Mesendoderm (in vitro differentiated cells): ENCODE data around the gene MRPS5. TPM values are rescaled to one million over a fixed set of nuclear protein-coding genes. Genes with fewer than 3 reads are reported as not detected.
A peak's percentile ranks its signal among the peaks of the same experiment; 100 is the strongest.

Experiments used
- DNase-seq: peaks from one replicate; pipeline ENCODE4 v3.0.0; 2013
- H2AK5ac ChIP-seq: 2 replicates; pipeline ENCODE4 v1.6.1; 2013; ENCODE audit warnings: low read length, inconsistent platforms
- H2BK120ac ChIP-seq: 2 replicates; pipeline ENCODE4 v1.6.1; 2013; ENCODE audit warnings: low read depth, mild to moderate bottlenecking, low read length, moderate library complexity, mixed read lengths
- H2BK15ac ChIP-seq: replicated peaks from 2 replicates; pipeline ENCODE4 v1.6.1; 2013; ENCODE audit warnings: low read depth, mild to moderate bottlenecking, moderate library complexity
- H2BK5ac ChIP-seq: 2 replicates; pipeline ENCODE4 v1.6.1; 2013; ENCODE audit warnings: low read length, inconsistent platforms
- H3K18ac ChIP-seq: 2 replicates; pipeline ENCODE4 v1.6.1; 2013; ENCODE audit warnings: mild to moderate bottlenecking, low read length, mixed read lengths
- H3K23ac ChIP-seq: one replicate; pipeline ENCODE4 v1.6.1; 2013; ENCODE audit warnings: low read length
- H3K27ac ChIP-seq: 2 replicates; pipeline ENCODE4 v1.5.1; 2013; ENCODE audit warnings: low read depth, mild to moderate bottlenecking, inconsistent platforms, low read length, moderate library complexity
- H3K27me3 ChIP-seq: 2 replicates; pipeline ENCODE4 v1.6.1; 2013; ENCODE audit warnings: low read length, control low read depth, mild to moderate bottlenecking, inconsistent platforms; ENCODE audit not compliant: insufficient read depth, poor library complexity
- H3K36me3 ChIP-seq: 2 replicates; pipeline ENCODE4 v1.6.1; 2013; ENCODE audit warnings: low read length, inconsistent platforms; ENCODE audit not compliant: control insufficient read depth, insufficient read depth
- H3K4ac ChIP-seq: one replicate; pipeline ENCODE4 v1.6.1; 2013; ENCODE audit warnings: low read depth, mild to moderate bottlenecking, low read length, moderate library complexity
- H3K4me1 ChIP-seq: 2 replicates; pipeline ENCODE4 v1.6.1; 2013; ENCODE audit warnings: low read depth, low read length, inconsistent platforms; ENCODE audit not compliant: control insufficient read depth
- H3K4me2 ChIP-seq: 2 replicates; pipeline ENCODE4 v1.6.1; 2013; ENCODE audit warnings: low read length
- H3K4me3 ChIP-seq: 2 replicates; pipeline ENCODE4 v1.5.1; 2013; ENCODE audit warnings: mild to moderate bottlenecking, low read length
- H3K56ac ChIP-seq: one replicate; pipeline ENCODE4 v1.6.1; 2013; ENCODE audit warnings: low read length
- H3K79me1 ChIP-seq: 2 replicates; pipeline ENCODE4 v1.6.1; 2013; ENCODE audit warnings: low read length, inconsistent platforms
- H3K79me2 ChIP-seq: 2 replicates; pipeline ENCODE4 v1.6.1; 2013; ENCODE audit warnings: mild to moderate bottlenecking, low read length; ENCODE audit not compliant: control insufficient read depth, insufficient read depth
- H3K9ac ChIP-seq: 2 replicates; pipeline ENCODE4 v1.6.1; 2013; ENCODE audit warnings: low read length, inconsistent platforms
- H4K5ac ChIP-seq: one replicate; pipeline ENCODE4 v1.6.1; 2013; ENCODE audit warnings: low read length
- H4K8ac ChIP-seq: one replicate; pipeline ENCODE4 v1.6.1; 2013; ENCODE audit warnings: low read depth, mild to moderate bottlenecking, control low read depth, low read length, moderate library complexity
- WGBS: extraction: QIAGEN DNeasy Blood & Tissue Kit; methylation state at CpG from one replicate; pipeline ENCODE4 v1.1.7; 2013; ENCODE audit warnings: low lambda C conversion rate, missing lambda C conversion rate; ENCODE audit not compliant: insufficient coverage; ENCODE audit errors: extremely low coverage; 5-methylcytosine and 5-hydroxymethylcytosine counted together
- polyA plus RNA-seq, 2 experiments: library from polyadenylated mRNA; stranded (reverse); fragments of 200-250 nt; gene quantifications; one replicate each; pipeline ENCODE4 v1.2.3, GENCODE V29; 2013

MRPS5 gene
- 46.8 TPM for polyA plus RNA-seq (2013, experiment 1 of 2)
- 48.4 TPM for polyA plus RNA-seq (2013, experiment 2 of 2)

DNA sequence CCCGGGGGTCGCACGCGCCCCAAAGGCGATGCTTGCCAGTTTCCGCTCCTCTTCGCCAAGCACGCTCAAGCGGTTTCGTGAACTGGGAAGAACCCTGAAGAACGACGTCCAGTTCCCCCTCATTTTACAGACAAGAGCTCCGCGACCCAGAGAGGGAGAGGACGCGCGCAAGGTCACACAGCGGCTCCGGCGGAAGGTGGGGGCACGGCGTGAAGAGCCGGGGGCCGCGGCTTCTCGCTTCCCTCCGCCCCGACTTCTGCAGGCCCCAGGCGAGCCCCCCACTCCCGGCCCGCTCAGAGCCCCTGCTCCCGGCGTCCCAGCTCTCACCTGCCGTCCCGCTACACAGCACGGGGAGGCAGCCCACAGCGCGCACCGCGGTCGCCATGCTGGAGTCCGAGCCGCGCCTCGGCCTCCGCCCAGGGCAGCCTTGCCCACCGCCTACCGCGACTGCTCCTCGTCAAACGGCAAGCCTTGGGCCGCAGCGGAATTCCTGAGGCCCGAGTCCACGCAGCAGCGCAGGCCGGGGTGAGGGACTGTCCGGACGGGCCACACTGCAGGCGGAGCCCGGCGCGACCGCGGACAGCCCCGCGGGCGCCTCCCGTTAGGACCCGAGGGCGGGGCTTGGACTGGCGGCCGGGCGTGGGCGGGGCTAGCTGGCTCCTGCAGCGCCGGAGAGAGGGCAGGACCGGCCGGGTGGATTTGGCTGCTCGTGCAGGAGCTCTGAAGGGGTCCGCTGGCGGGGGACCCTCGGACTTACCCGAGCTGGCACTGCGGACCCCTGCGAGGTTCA is at the start of gene MRPS5:
Gene MRPS5, minus strand, starts transcription at position 402 of the 790 bp plus-strand sequence. Its CDS starts 17 bp downstream, at position 385.
- Histone ChIP-seq H3K4ac (peak within 1 kb of the TSS; percentile 57), H3K27me3 (no peaks in the 10 kb centered on the region), H3K4me2 (peak within 1 kb of the TSS; percentile 87), H2AK5ac (no peak within 1 kb of the TSS), H3K27ac (no peak within 1 kb of the TSS), H3K9ac (peak within 1 kb of the TSS; percentile 94), H3K36me3 (no peaks in the 10 kb centered on the region), H2BK15ac (no peak within 1 kb of the TSS), H4K8ac (no peak within 1 kb of the TSS), H3K56ac (peak within 1 kb of the TSS; percentile 98), H4K5ac (no peak within 1 kb of the TSS), H3K23ac (peak within 1 kb of the TSS; percentile 95), H3K18ac (no peak within 1 kb of the TSS), H3K79me2 (peaks cover 25% of the 10 kb centered on the region), H3K79me1 (peaks cover 11% of the 10 kb centered on the region), H2BK120ac (no peak within 1 kb of the TSS), H3K4me1 (no peaks in the 10 kb centered on the region), H3K4me3 (peak within 1 kb of the TSS; percentile 99), H2BK5ac (no peak within 1 kb of the TSS)
- WGBS = no CpG with 5 or more reads among the region's 86 CpGs
- peak; percentile 76 for DNase-seq

DNA sequence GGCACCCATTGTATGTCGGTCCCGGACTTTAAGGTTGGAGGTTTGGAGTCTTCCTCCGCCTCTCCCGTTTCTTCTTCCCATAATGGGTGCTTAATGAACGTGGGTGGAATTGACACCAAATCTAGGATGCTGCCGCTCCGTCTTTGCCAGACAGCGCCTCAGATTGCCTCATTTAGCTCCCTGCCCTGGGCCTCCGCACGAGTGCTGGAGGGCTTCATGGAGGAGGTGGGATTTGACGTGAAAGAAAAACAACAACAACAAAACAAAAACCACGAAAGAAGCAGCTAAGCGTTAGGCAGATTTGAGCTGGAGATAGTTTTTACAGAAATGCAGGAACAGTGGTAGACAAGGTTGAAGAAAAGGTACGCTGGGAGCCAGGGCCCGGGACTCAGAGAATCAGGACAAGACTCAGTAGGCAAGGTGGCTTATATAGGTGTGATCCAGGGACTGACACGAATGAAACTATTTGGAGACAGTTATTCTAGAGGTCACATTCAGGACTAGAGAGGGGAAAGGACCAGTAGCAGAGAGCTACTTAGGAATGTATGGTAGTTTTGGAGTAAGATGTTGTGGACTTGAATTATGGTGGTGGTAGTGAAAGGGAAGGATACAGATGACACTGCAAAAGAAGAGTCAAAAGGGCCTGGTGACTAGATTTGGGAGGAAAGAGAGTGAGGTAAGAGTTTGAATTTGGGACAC is 44.6 kb upstream of the MRPS5 start:
- Histone ChIP-seq H4K5ac (no peak overlapping the region), H3K79me1 (peaks cover 7% of the 10 kb centered on the region), H3K27ac (no peak overlapping the region), H4K8ac (no peak overlapping the region), H3K27me3 (no peaks in the 10 kb centered on the region), H3K36me3 (no peaks in the 10 kb centered on the region), H3K4ac (no peak overlapping the region), H3K23ac (peak overlapping the region; percentile 66), H3K9ac (peak overlapping the region; percentile 97), H3K4me2 (peak overlapping the region; percentile 45), H3K18ac (no peak overlapping the region), H2AK5ac (no peak overlapping the region), H2BK5ac (no peak overlapping the region), H3K4me1 (peaks cover 5% of the 10 kb centered on the region), H3K56ac (peak overlapping the region; percentile 99), H2BK15ac (no peak overlapping the region), H2BK120ac (no peak overlapping the region), H3K4me3 (peak overlapping the region; percentile 98), H3K79me2 (no peaks in the 10 kb centered on the region)
- peak; percentile 22 for DNase-seq
- no CpG with 5 or more reads among the region's 16 CpGs for WGBS

DNA sequence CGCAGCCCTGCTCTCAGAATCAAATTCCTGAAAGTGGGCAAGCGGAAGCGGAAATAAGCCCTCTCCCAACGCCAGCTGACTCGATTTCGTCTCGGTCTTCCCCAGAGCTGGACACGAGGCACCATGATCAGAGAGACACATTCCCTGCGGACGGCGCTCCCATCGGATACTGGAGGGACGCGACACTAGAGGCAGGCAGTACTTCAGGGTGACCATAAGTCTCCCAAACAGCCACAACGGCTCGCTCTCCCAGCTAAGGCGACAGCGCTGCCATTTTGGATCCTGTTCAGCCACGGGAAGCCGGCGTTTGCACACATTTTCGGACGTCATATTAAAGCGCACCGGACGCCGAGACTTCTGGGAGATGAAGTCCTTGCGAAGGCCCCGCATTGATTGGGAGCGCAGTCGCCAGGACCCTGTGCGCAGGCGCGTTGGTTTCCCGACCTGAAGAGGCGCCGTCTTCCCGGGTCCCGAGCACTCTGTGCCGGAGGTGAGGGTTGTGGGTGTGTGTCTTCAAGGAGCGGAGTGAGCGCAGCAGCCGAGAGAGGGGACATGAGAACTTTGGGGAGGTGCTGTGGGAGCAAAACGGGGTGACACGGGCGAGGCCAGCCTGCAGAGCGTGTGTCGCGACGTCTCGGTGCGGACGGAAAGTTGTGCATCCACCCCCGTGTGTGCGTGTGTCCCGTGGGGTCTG is 43.9 kb upstream of the MRPS5 start, which contains the start of gene ZNF2:
Gene ZNF2, plus strand, starts transcription at position 439 of the 694 bp plus-strand sequence. CDS start 10,418 bp downstream, outside the sequence.
- peaks cover 5% of the 10 kb centered on the region for H3K4me1 ChIP-seq
- peak within 1 kb of the TSS; percentile 99 for H3K4ac ChIP-seq

DNA sequence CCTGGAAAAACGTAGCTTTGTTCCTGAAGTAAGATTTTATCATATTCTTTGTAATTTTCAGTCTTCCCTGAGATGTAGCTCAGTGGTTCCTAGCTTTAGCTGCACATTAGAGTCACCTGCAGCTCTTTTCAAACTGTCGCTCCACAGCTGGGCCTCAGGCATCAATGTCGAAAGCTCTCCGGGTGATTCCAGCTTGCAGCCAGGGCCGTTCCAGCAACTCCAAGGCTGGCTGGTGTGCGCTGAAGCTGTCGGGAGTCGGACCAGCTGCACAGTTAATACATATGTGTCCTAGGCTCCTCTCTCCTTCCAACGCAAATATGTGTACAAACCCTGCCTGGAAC is 43.4 kb upstream of the MRPS5 start:
- Histone ChIP-seq H3K4me2 (peak overlapping the region; percentile 43), H3K9ac (peak overlapping the region; percentile 87), H2BK120ac (no peak overlapping the region), H3K18ac (peak overlapping the region; percentile 82), H4K8ac (peak overlapping the region; percentile 95), H3K56ac (peak overlapping the region; percentile 97), H3K36me3 (no peaks in the 10 kb centered on the region), H2BK15ac (no peak overlapping the region), H3K79me1 (peaks cover 7% of the 10 kb centered on the region), H2BK5ac (no peak overlapping the region), H2AK5ac (no peak overlapping the region), H3K4me3 (peak overlapping the region; percentile 94), H3K27me3 (no peaks in the 10 kb centered on the region), H4K5ac (peak overlapping the region; percentile 93), H3K4me1 (peaks cover 5% of the 10 kb centered on the region), H3K27ac (no peak overlapping the region), H3K4ac (peak overlapping the region; percentile 99), H3K23ac (no peak overlapping the region), H3K79me2 (no peaks in the 10 kb centered on the region)
- DNase-seq = no peak
- no CpG with 5 or more reads among the region's 9 CpGs for WGBS

More for the DNA sequence above, 43.9 kb upstream of the MRPS5 start, which contains the start of gene ZNF2:
- DNase-seq = peak; percentile 99
- Histone ChIP-seq H3K79me1 (peaks cover 7% of the 10 kb centered on the region), H3K36me3 (no peaks in the 10 kb centered on the region), H3K4me3 (peak within 1 kb of the TSS; percentile 98), H2BK120ac (no peak within 1 kb of the TSS), H3K18ac (peak within 1 kb of the TSS; percentile 82), H3K27me3 (no peaks in the 10 kb centered on the region), H2BK15ac (no peak within 1 kb of the TSS), H3K79me2 (no peaks in the 10 kb centered on the region), H3K56ac (peak within 1 kb of the TSS; percentile 99), H3K27ac (no peak within 1 kb of the TSS), H3K9ac (peak within 1 kb of the TSS; percentile 97), H3K4me2 (peak within 1 kb of the TSS; percentile 45), H4K8ac (peak within 1 kb of the TSS; percentile 95), H2BK5ac (peak within 1 kb of the TSS; percentile 76), H2AK5ac (no peak within 1 kb of the TSS), H3K23ac (peak within 1 kb of the TSS; percentile 66), H4K5ac (peak within 1 kb of the TSS; percentile 93)
- WGBS = no CpG with 5 or more reads among the region's 56 CpGs

DNA sequence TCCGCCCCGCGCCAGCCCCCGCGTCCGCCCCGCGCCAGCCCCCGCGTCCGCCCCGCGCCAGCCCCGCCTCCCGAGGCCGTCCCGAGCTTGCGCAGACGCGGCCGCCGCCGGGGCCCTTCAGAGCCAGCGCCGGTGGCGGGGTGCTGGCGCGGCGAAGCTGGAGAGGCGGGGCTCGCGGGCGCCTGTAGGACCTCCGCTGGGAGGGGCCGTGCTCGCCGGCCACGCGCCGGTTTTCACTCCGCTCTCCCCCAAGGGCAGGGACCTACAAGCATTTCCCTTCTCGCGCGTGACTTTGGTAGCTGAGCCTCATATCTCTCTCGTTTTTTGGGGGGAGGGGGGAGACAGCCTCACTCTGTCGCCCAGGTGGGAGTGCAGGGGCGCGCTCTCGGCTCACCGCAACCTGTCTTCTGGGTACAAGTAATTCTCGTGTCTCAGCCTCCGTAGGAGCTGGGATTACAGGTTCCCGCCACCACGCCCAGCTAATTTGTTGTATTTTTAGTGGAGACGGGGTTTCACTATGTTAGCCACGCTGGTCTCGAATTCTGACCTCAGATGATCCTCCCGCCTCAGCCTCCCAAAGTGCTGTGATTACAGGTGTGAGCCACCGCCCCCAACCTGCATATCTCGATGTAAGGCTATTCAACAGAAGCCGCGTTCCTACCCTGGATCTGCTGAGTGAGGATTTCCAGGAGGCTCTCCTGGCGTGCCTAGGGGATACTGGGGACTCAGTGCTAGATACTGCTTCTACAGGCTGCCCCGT is 38.3 kb upstream of the MRPS5 start, which contains the start of gene ZNF514:
Gene ZNF514, minus strand, starts transcription at position 159 of the 760 bp plus-strand sequence. CDS start 6,595 bp downstream, outside the sequence.
- Histone ChIP-seq H3K36me3 (peaks cover 3% of the 10 kb centered on the region), H4K5ac (no peak within 1 kb of the TSS), H2BK120ac (no peak within 1 kb of the TSS), H4K8ac (no peak within 1 kb of the TSS), H3K4me1 (no peaks in the 10 kb centered on the region), H3K18ac (peak within 1 kb of the TSS; percentile 19), H3K4me2 (peak within 1 kb of the TSS; percentile 97), H3K79me1 (no peaks in the 10 kb centered on the region), H3K9ac (peak within 1 kb of the TSS; percentile 96), H3K56ac (peak within 1 kb of the TSS; percentile 99), H2BK5ac (no peak within 1 kb of the TSS), H3K23ac (peak within 1 kb of the TSS; percentile 89), H3K27me3 (no peaks in the 10 kb centered on the region), H3K4ac (no peak within 1 kb of the TSS), H2AK5ac (no peak within 1 kb of the TSS), H3K79me2 (no peaks in the 10 kb centered on the region), H3K27ac (no peak within 1 kb of the TSS), H3K4me3 (peak within 1 kb of the TSS; percentile 70), H2BK15ac (no peak within 1 kb of the TSS)
- no CpG with 5 or more reads among the region's 64 CpGs for WGBS
- DNase-seq = peak; percentile 58
